Naive B cell (primary cell): ENCODE data around the gene TOGARAM1. TPM values are rescaled to one million over a fixed set of nuclear protein-coding genes. Genes with fewer than 3 reads are reported as not detected.
A peak's percentile ranks its signal among the peaks of the same experiment; 100 is the strongest.

ENCODE experiments used
- ATAC-seq, 2 donors: fragments of 150-1000 bp; cut with Tn5 transposase; 2 replicates each; pipeline ENCODE4 v1.10.0; 2021; ENCODE audit warnings: low read depth in 2 of 2, mild to moderate bottlenecking in 2 of 2, moderate library complexity in 2 of 2
- DNase-seq: peaks from one replicate; pipeline ENCODE4 v3.0.0; 2022
- H3K27ac Mint-ChIP-seq, 6 donors: one replicate each; pipeline ENCODE4 v1.8.0; 2020 to 2022; ENCODE audit warnings: mild to moderate bottlenecking in 6 of 6, mixed read lengths in 6 of 6, moderate library complexity in 5 of 6, inconsistent platforms in 2 of 6
- H3K27me3 Mint-ChIP-seq, 3 donors: one replicate each; pipeline ENCODE4 v1.8.0; 2021 to 2022; ENCODE audit warnings: mixed read lengths in 3 of 3, mild to moderate bottlenecking in 1 of 3
- H3K36me3 Mint-ChIP-seq, 2 donors: one replicate each; pipeline ENCODE4 v1.8.0; 2020 to 2022; ENCODE audit warnings: mixed read lengths in 2 of 2, inconsistent platforms in 1 of 2, mild to moderate bottlenecking in 1 of 2
- H3K4me1 Mint-ChIP-seq, 3 donors: one replicate each; pipeline ENCODE4 v1.8.0; 2020 to 2022; ENCODE audit warnings: mixed read lengths in 3 of 3, inconsistent platforms in 1 of 3, mild to moderate bottlenecking in 1 of 3, moderate library complexity in 1 of 3
- H3K4me3 Mint-ChIP-seq, 8 donors: one replicate each; pipeline ENCODE4 v1.8.0; 2020 to 2022; ENCODE audit warnings: mild to moderate bottlenecking in 8 of 8, mixed read lengths in 8 of 8, moderate library complexity in 8 of 8, inconsistent platforms in 2 of 8
- H3K9me3 Mint-ChIP-seq, 7 donors: one replicate each; pipeline ENCODE4 v1.8.0; 2020 to 2022; ENCODE audit warnings: mixed read lengths in 7 of 7, mild to moderate bottlenecking in 5 of 7, inconsistent platforms in 2 of 7, moderate library complexity in 1 of 7
- polyA plus RNA-seq, 6 donors: library from polyadenylated mRNA; unstranded; fragments of 300-500 nt; fragmentation: Illumina TruSeq; gene quantifications; one replicate each; pipeline ENCODE4 v1.2.3, GENCODE V29; 2021; ENCODE audit warnings: low read depth in 6 of 6

The TOGARAM1 gene
- polyA plus RNA-seq, 6 donors from 2014 or later: 13.0 to 27.0 (median 15.8) TPM

GRCh38 chr14:44968714-44969113 lies 6.7 kb downstream of the TOGARAM1 start:
- Mint-ChIP-seq H3K4me1 (peaks cover 61 to 75% (median 64%) of the 10 kb centered on the region in 3 donors), H3K27ac (peak overlapping the region in 1 of 6 donors; percentile 67), H3K27me3 (no peaks in the 10 kb centered on the region), H3K36me3 (peaks cover 48 to 59% of the 10 kb centered on the region in 2 donors), H3K4me3 (peak overlapping the region in 4 of 8 donors; percentile 22 to 49 (median 40)), H3K9me3 (peaks cover 13 to 67% (median 33%) of the 10 kb centered on the region in 7 donors)
- DNase-seq (no peak), ATAC-seq (no peak)

GRCh38 chr14:44970907-44971306 lies 8.9 kb downstream of the TOGARAM1 start:
- Mint-ChIP-seq H3K36me3 (peaks cover 40 to 50% of the 10 kb centered on the region in 2 donors), H3K4me1 (peaks cover 53 to 62% (median 55%) of the 10 kb centered on the region in 3 donors), H3K9me3 (peaks cover 4 to 51% (median 22%) of the 10 kb centered on the region in 7 donors), H3K27ac (no peak overlapping the region), H3K27me3 (no peaks in the 10 kb centered on the region), H3K4me3 (peak overlapping the region in 1 of 8 donors; percentile 27)
- DNase-seq: no peak
- ATAC-seq: no peak

- ATAC-seq (no peak), DNase-seq (no peak)
- H3K4me3 Mint-ChIP-seq: no peak overlapping the region
- peaks cover 40 to 55% of the 10 kb centered on the region in 2 donors for H3K36me3 Mint-ChIP-seq
- H3K27ac Mint-ChIP-seq: no peak overlapping the region
- peaks cover 57 to 66% (median 59%) of the 10 kb centered on the region in 3 donors for H3K4me1 Mint-ChIP-seq
- H3K9me3 Mint-ChIP-seq: peaks cover 4 to 51% (median 22%) of the 10 kb centered on the region in 7 donors
- no peaks in the 10 kb centered on the region for H3K27me3 Mint-ChIP-seq
Observed at GRCh38 chr14:44971459-44971858, 9.5 kb downstream of the TOGARAM1 start.

- Mint-ChIP-seq H3K27me3 (no peaks in the 10 kb centered on the region), H3K4me3 (no peak overlapping the region), H3K9me3 (no peaks in the 10 kb centered on the region), H3K36me3 (peaks cover 0 to 5% of the 10 kb centered on the region in 2 donors), H3K27ac (no peak overlapping the region), H3K4me1 (peaks cover 14 to 26% (median 22%) of the 10 kb centered on the region in 3 donors)
- ATAC-seq: no peak
- no peak for DNase-seq
Observed at GRCh38 chr14:44979273-44979672, 17.3 kb downstream of the TOGARAM1 start.

GRCh38 chr14:44979740-44980356 lies 17.9 kb downstream of the TOGARAM1 start:
- no peak overlapping the region for H3K27ac Mint-ChIP-seq
- ATAC-seq: no peak

GRCh38 chr14:44981198-44981597 lies 19.2 kb downstream of the TOGARAM1 start:
- Mint-ChIP-seq H3K4me1 (peaks cover 10 to 22% (median 19%) of the 10 kb centered on the region in 3 donors), H3K9me3 (no peaks in the 10 kb centered on the region), H3K27ac (peak overlapping the region in 1 of 6 donors; percentile 6), H3K36me3 (peaks cover 0 to 2% of the 10 kb centered on the region in 2 donors), H3K27me3 (no peaks in the 10 kb centered on the region), H3K4me3 (no peak overlapping the region)
- DNase-seq (no peak), ATAC-seq (no peak)

More at GRCh38 chr14:44979740-44980356, 17.9 kb downstream of the TOGARAM1 start:
- no peak for DNase-seq
- H3K27me3 Mint-ChIP-seq: no peaks in the 10 kb centered on the region
- H3K9me3 Mint-ChIP-seq: no peaks in the 10 kb centered on the region
- no peak overlapping the region for H3K4me3 Mint-ChIP-seq
- peaks cover 0 to 5% of the 10 kb centered on the region in 2 donors for H3K36me3 Mint-ChIP-seq
- peaks cover 14 to 26% (median 22%) of the 10 kb centered on the region in 3 donors for H3K4me1 Mint-ChIP-seq

- H3K27me3 Mint-ChIP-seq: no peaks in the 10 kb centered on the region
- no peaks in the 10 kb centered on the region for H3K36me3 Mint-ChIP-seq
- DNase-seq: no peak
- no peak overlapping the region for H3K27ac Mint-ChIP-seq
- peaks cover 9 to 21% (median 18%) of the 10 kb centered on the region in 3 donors for H3K4me1 Mint-ChIP-seq
- ATAC-seq: no peak
- H3K9me3 Mint-ChIP-seq: peaks cover 0 to 3% (median 0%) of the 10 kb centered on the region in 7 donors
- peak overlapping the region in 1 of 8 donors; percentile 44 for H3K4me3 Mint-ChIP-seq
Observed at GRCh38 chr14:44982594-44982993, 20.6 kb downstream of the TOGARAM1 start.

- Mint-ChIP-seq H3K27me3 (no peaks in the 10 kb centered on the region), H3K36me3 (peaks cover 10 to 12% of the 10 kb centered on the region in 2 donors), H3K9me3 (peaks cover 5 to 22% (median 8%) of the 10 kb centered on the region in 7 donors), H3K4me1 (peaks cover 5 to 12% (median 11%) of the 10 kb centered on the region in 3 donors), H3K27ac (no peak overlapping the region), H3K4me3 (no peak overlapping the region)
- ATAC-seq (no peak), DNase-seq (no peak)
Observed at GRCh38 chr14:44988694-44989093, 26.7 kb downstream of the TOGARAM1 start.

GRCh38 chr14:44989497-44990440 lies 27.8 kb downstream of the TOGARAM1 start:
- peaks cover 5 to 12% (median 11%) of the 10 kb centered on the region in 3 donors for H3K4me1 Mint-ChIP-seq
- no peaks in the 10 kb centered on the region for H3K27me3 Mint-ChIP-seq
- H3K27ac Mint-ChIP-seq: peak overlapping the region in 4 of 6 donors; percentile 1 to 69 (median 58)
- peak in 1 of 2 donors; percentile 35 for ATAC-seq
- no peak for DNase-seq
- peak overlapping the region in 1 of 8 donors; percentile 30 for H3K4me3 Mint-ChIP-seq
- peaks cover 10 to 12% of the 10 kb centered on the region in 2 donors for H3K36me3 Mint-ChIP-seq
- peaks cover 5 to 22% (median 8%) of the 10 kb centered on the region in 7 donors for H3K9me3 Mint-ChIP-seq

GRCh38 chr14:44990533-44990932 lies 28.5 kb downstream of the TOGARAM1 start:
- DNase-seq: no peak
- no peak overlapping the region for H3K4me3 Mint-ChIP-seq
- H3K27me3 Mint-ChIP-seq: no peaks in the 10 kb centered on the region
- ATAC-seq: no peak
- peaks cover 5 to 12% (median 11%) of the 10 kb centered on the region in 3 donors for H3K4me1 Mint-ChIP-seq
- H3K9me3 Mint-ChIP-seq: peaks cover 5 to 22% (median 8%) of the 10 kb centered on the region in 7 donors
- H3K27ac Mint-ChIP-seq: peak overlapping the region in 1 of 6 donors; percentile 41
- H3K36me3 Mint-ChIP-seq: peaks cover 10 to 12% of the 10 kb centered on the region in 2 donors

- H3K4me3 Mint-ChIP-seq: no peak overlapping the region
- peaks cover 0 to 3% (median 0%) of the 10 kb centered on the region in 7 donors for H3K9me3 Mint-ChIP-seq
- H3K27me3 Mint-ChIP-seq: no peaks in the 10 kb centered on the region
- DNase-seq (no peak), ATAC-seq (no peak)
- H3K36me3 Mint-ChIP-seq: peaks cover 18 to 23% of the 10 kb centered on the region in 2 donors
- peaks cover 0 to 4% (median 4%) of the 10 kb centered on the region in 3 donors for H3K4me1 Mint-ChIP-seq
- H3K27ac Mint-ChIP-seq: no peak overlapping the region
Observed at GRCh38 chr14:44995196-44995595, 33.2 kb downstream of the TOGARAM1 start.

- H3K27me3 Mint-ChIP-seq: no peaks in the 10 kb centered on the region
- H3K9me3 Mint-ChIP-seq: peaks cover 0 to 2% (median 0%) of the 10 kb centered on the region in 7 donors
- no peak overlapping the region for H3K4me3 Mint-ChIP-seq
- H3K4me1 Mint-ChIP-seq: peaks cover 0 to 4% (median 0%) of the 10 kb centered on the region in 3 donors
- no peak for ATAC-seq
- no peak overlapping the region for H3K27ac Mint-ChIP-seq
- no peak for DNase-seq
- peaks cover 20 to 26% of the 10 kb centered on the region in 2 donors for H3K36me3 Mint-ChIP-seq
Observed at GRCh38 chr14:44995770-44996294, 33.8 kb downstream of the TOGARAM1 start.

- Mint-ChIP-seq H3K9me3 (no peaks in the 10 kb centered on the region), H3K27ac (peak overlapping the region in 1 of 6 donors; percentile 3), H3K36me3 (peaks cover 8 to 21% of the 10 kb centered on the region in 2 donors), H3K4me1 (no peaks in the 10 kb centered on the region), H3K4me3 (no peak overlapping the region), H3K27me3 (no peaks in the 10 kb centered on the region)
- DNase-seq: no peak
- no peak for ATAC-seq
Observed at GRCh38 chr14:45003924-45004323, 41.9 kb downstream of the TOGARAM1 start.
